SH-SY5Y (cell line): ENCODE data around the gene KLHL26.

Experiments
- GATA2 ChIP-seq: IDR thresholded peaks from 2 replicates; pipeline ENCODE4 v1.6.1; 2011; ENCODE audit warnings: mild to moderate bottlenecking, low read depth, low read length
- GATA3 ChIP-seq: IDR thresholded peaks from 2 replicates; pipeline ENCODE4 v1.6.1; 2011; ENCODE audit warnings: low read depth, mild to moderate bottlenecking, low read length, moderate library complexity

Gene KLHL26

GRCh38 chr19:18696023-18696422, 59.2 kb downstream of the KLHL26 start:
- TF ChIP-seq GATA3 (no peak), GATA2 (no peak)

GRCh38 chr19:18697680-18698079, 60.9 kb downstream of the KLHL26 start:
- TF ChIP-seq GATA2, result no peak
- no peak for TF ChIP-seq GATA3

GRCh38 chr19:18698321-18699167, 61.7 kb downstream of the KLHL26 start:
- TF ChIP-seq GATA3, result no peak
- no peak for TF ChIP-seq GATA2

- TF ChIP-seq GATA3, result no peak
- no peak for TF ChIP-seq GATA2
These were observed 62.7 kb downstream of the KLHL26 start for GRCh38 chr19:18699403-18700054.

GRCh38 chr19:18700501-18701249, 63.8 kb downstream of the KLHL26 start:
- TF ChIP-seq GATA3, result no peak
- TF ChIP-seq GATA2, result no peak

GRCh38 chr19:18701250-18701608, 64.4 kb downstream of the KLHL26 start:
- TF ChIP-seq GATA3 (no peak), GATA2 (no peak)

- TF ChIP-seq GATA2 (no peak), GATA3 (no peak)
These were observed 67.2 kb downstream of the KLHL26 start for GRCh38 chr19:18704054-18704453.

- TF ChIP-seq GATA2 (no peak), GATA3 (no peak)
These were observed 68.1 kb downstream of the KLHL26 start for GRCh38 chr19:18704971-18705370.

GRCh38 chr19:18708452-18709231, 71.8 kb downstream of the KLHL26 start:
- TF ChIP-seq GATA2 (no peak), GATA3 (no peak)

- TF ChIP-seq GATA3, result no peak
- TF ChIP-seq GATA2, result no peak
These were observed 72.7 kb downstream of the KLHL26 start for GRCh38 chr19:18709546-18709945.

GRCh38 chr19:18710186-18710585, 73.4 kb downstream of the KLHL26 start:
- TF ChIP-seq GATA2 (no peak), GATA3 (no peak)

- TF ChIP-seq GATA2, result no peak
These were observed 74.3 kb downstream of the KLHL26 start for GRCh38 chr19:18710996-18711751.

GRCh38 chr19:18711893-18712292, 75.1 kb downstream of the KLHL26 start:
- no peak for TF ChIP-seq GATA2
- no peak for TF ChIP-seq GATA3
